Stimulated activated CD8-positive, alpha-beta memory T cell treated with anti-CD3 and anti-CD28 coated beads, Interleukin-7, amount 100 ng/mL, for 24 hours (primary cell): ENCODE data around the gene COL8A2.

ENCODE experiments used
- DNase-seq: peaks from one replicate; pipeline ENCODE4 v3.0.0-alpha.2; 2020; ENCODE audit warnings: low read depth

The COL8A2 gene

GRCh38 chr1:36109041-36109679, 15.9 kb downstream of the COL8A2 start:
- DNase-seq: no peak

GRCh38 chr1:36108314-36108713, 16.7 kb downstream of the COL8A2 start:
- no peak for DNase-seq

DNA sequence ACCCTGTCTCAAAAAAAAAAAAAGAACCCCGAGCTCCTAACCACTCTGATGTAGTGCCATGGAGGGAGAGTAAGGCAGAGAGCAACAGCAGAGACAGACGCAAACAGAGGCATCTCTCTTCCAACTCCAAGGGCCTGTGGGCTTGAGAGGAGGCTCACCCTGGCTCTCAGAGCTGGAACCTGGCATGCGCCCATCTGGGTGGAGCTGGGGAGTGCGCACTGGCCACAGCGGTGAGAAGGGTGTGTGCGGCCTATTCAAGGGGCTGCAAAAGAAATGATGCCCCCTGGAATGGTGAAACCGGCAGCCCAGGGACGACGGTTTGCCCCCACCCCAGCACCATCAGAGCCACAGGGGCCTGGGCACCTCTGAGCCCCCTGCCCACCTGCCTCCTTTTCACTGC, 17.6 kb downstream of the COL8A2 start:
- no peak for DNase-seq

DNA sequence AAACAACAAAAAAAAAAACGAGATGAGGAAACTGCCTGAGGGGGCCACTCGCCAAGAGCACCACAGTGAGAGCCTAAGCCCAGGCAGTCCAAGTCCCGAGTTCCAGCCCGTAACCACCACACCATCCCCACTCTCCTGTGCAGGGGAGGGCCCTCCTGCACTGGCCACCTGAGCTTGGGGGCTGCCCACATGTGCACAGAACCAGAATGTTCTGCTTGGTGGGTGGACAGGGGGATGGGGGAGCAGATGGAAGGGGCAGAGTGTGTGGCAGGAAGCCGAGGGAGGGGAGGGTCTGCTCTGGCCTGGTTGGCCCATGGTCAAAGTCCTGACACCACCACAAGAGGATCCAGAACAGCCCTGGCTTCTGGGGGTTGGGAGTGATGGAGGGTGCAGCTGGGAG, 18.8 kb downstream of the COL8A2 start:
- DNase-seq: no peak

GRCh38 chr1:36101546-36101945, 23.5 kb downstream of the COL8A2 start:
- DNase-seq: no peak

- DNase-seq: no peak
Observed at GRCh38 chr1:36100376-36100775, 24.6 kb downstream of the COL8A2 start.

DNA sequence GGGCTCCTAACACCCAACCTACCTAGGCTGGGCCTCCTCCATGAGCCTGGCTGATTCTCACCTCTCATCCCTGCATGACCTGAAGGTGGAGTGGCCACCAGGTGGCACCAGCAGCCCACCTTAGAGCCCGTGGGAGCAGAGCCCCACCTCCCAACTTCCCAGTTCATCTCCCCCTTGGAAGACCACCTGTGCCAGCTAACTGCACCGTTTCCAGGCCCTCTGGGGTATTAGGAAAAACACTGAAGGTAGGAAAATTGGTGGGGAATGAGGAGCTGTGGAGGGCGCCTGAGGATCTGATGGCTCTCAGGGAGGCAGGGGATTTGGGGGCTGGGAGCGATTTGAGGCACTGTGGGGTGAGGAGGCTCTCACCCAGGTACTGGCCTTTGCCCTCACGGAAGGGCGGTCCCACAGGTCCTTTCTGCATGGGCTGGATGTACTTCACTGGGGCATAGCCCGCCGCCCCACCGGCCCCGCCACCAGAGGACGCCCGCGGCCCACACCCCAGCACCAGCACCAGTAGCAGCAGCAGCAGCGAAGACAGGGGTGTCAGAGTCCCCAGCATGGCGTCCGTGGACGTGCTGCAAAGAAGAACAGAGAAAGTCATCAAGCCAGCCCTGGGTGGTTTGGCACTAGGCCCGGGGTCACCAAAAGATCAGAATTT, 25.2 kb downstream of the COL8A2 start:
- DNase-seq: peak; percentile 54

GRCh38 chr1:36098650-36099365, 26.2 kb downstream of the COL8A2 start:
- no peak for DNase-seq

GRCh38 chr1:36097693-36098585, 27.1 kb downstream of the COL8A2 start:
- no peak for DNase-seq

GRCh38 chr1:36096500-36097432, 28.3 kb downstream of the COL8A2 start:
- DNase-seq: no peak

GRCh38 chr1:36095760-36096405, 29.1 kb downstream of the COL8A2 start:
- DNase-seq: no peak

DNA sequence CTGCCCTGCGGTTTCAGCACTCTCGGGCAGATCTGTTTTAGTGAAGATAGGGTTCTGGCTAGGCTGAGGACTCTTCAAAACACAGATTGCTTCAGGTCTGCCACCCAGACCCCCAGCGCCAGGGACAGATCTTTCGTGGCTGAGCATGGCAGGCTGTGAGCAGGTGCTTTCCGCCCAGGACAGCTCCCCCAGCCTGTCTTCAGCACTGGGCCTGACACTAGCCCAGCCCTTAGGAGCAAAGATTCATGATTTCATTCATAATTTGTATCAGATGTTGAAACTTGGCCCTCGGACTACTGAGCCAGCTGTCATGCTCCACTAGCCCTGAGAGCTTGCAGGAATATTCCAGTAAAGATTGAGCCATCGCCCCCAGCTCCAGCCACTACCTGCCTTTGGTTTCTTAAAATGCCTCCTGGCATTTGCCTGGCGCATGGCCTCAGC, 30.4 kb downstream of the COL8A2 start:
- no peak for DNase-seq

- no peak for DNase-seq
Observed at GRCh38 chr1:36093929-36094328, 31.1 kb downstream of the COL8A2 start.

- DNase-seq: no peak
Observed at GRCh38 chr1:36093226-36093625, 31.8 kb downstream of the COL8A2 start.

DNA sequence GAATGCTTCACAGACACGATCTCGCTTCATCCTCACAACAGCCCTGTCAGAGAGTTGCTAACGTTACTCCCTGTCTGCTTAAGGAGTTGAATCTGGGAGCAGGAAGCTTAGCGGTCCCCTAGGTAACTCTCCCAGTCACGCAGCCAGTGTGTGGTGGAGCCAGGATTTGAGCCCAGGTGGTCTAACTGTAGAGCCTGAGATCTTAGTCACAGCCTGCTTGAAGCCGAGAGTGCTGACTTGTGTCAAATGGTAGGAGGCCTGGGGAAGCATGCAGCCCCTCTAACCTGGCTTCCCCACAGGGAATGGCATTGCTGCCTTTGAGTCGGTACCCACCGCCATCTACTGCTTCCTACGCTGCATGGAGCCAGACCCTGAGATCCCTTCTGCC, 32.2 kb downstream of the COL8A2 start:
- DNase-seq: no peak

DNA sequence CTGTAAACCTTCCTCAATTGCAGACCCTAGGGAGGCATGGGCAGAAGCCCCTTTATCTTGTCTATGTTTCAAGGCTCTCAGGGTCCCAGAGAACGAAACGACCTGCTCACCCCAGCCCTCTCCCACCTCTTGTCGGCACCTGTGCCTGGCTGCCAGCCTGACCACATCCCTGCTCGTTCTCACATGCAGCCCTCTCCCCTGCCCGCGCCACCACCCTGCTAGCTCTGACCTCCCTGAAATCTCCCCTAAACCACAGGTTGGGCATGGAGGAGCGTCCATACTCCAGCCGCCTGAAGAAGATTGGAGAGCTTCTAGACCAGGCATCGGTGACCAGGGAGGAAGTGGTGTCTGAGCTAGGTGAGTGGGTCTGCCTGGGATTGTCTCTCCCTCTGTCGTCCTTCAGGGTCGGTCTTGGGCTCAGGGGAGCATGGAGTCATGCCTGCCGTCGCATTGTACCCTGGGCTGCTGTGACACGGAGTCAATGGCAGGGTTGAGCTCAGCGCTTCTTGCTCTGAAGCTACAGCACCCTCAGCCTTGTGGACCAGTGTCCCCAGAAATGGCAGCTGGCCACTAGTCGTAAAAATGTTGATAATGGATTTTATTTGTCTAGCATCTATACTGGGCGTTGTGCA, 32.7 kb downstream of the COL8A2 start:
- no peak for DNase-seq

DNA sequence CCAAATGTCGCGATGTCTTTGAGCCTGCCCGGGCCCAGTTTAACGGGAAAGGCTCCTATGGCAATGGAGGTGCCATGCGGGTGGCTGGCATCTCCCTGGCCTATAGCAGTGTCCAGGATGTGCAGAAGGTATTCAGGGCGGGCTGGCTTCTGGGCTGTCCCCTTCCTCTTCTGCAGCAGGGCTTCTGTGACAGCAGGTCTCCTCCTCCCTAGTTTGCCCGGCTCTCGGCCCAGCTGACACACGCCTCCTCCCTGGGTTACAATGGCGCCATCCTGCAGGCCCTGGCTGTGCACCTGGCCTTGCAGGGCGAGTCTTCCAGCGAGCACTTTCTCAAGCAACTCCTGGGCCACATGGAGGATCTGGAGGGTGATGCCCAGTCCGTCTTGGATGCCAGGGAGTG, 33.3 kb downstream of the COL8A2 start:
- no peak for DNase-seq

DNA sequence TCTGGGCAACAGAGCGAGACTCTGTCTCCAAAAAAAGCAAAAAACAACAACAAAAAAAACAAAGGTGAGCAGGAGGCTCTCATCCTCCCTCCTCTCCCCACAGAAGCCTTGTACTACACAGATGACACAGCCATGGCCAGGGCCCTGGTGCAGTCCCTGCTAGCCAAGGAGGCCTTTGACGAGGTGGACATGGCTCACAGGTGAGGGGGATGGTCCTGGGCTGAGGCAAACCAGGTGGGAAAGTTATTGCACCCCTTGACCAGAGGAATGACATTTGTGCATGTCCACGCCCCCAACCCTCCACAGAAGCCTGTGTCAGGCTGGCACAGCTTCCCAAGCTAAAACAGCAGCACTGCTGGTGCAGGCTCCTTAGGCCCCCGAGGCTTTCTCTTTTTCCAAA, 33.9 kb downstream of the COL8A2 start:
- no peak for DNase-seq

DNA sequence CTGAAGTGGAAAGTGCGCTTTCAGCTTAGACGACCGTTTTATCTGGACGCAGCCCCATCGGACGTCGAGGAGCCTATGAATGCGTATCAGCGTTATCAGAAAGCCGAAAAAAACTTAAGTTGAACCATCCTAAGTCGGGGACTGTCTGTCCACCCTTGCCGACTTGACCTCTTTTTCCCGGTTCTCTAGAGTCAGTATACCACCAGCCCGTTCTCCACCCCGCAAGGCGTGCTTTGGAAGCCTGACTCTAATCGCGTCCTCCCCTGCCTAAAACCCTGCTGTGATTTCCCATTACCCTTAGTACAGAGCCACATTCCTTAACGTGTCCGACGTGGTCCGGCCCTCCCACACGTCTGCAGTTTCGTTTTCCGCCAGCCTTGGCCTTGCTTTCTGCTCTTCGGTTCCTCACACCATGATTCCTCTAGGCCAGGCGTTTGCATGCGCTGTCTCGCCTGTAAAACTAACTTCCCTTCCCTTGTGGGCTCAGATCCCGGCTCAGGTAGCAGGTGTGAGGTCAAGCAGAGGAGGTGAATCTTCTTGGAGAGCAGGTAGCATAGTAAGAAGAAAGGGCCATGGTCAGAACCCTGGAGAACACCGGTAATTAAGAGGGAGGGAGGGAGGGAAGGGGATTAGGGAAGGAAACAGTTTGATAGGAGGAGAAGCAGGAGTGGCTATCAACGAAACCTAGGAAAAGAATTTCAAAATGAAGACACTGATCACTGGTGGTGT, 35.5 kb downstream of the COL8A2 start:
- DNase-seq: no peak
